Prostate gland (tissue), 2 donors: ENCODE measurements around the gene RBM18.

ENCODE experiments used
- CTCF ChIP-seq, 4 experiments: fragments of 200-600 bp in 2 of 4; fragments of 450-650 bp in 2 of 4; sonication (generic) in 2 of 4; IDR thresholded peaks; 1 replicate in 3 of 4; 2 replicates in 1 of 4; pipeline ENCODE4 v1.5.1; 2016 to 2019; ENCODE audit warnings: antibody characterized with exemption in 4 of 4, mild to moderate bottlenecking in 2 of 4, moderate library complexity in 2 of 4
- POLR2AphosphoS5 ChIP-seq: sonication (generic); formaldehyde crosslinking; IDR thresholded peaks from one replicate; pipeline ENCODE4 v1.6.1; 2017; ENCODE audit warnings: antibody characterized with exemption

- TF ChIP-seq CTCF (IDR thresholded peaks at IDR 0.05): no peak
- no peak for TF ChIP-seq POLR2AphosphoS5
These were observed 16.7 kb upstream of the RBM18 start for GRCh38 chr9:122281368-122281767.
